CD8-positive, alpha-beta memory T cell (primary cell): ENCODE measurements around the gene SMIM7. TPM values are rescaled to one million over a fixed set of nuclear protein-coding genes. Genes with fewer than 3 reads are reported as not detected.

Source experiments
- CTCF ChIA-PET: fragments of 350-600 bp; sonication (Branson Sonifier 250); formaldehyde crosslinking; loops from one replicate; lab custom pipeline; 2021; ENCODE audit warnings: antibody characterized with exemption; lab: Charles Lee
- POLR2A ChIA-PET: fragments of 350-600 bp; sonication (Branson Sonifier 250); formaldehyde crosslinking; loops from one replicate; lab custom pipeline; 2021; ENCODE audit warnings: antibody characterized with exemption; lab: Charles Lee
- DNase-seq, 5 donors: peaks; one replicate each; pipeline versions ENCODE4 v3.0.0 to v3.0.0-alpha.2; 2020 to 2022; ENCODE audit warnings: mixed read lengths in 1 of 5
- H3K27ac ChIP-seq: one replicate; pipeline ENCODE4 v1.7.0; 2013; ENCODE audit warnings: low read depth, mild to moderate bottlenecking, low read length, moderate library complexity
- H3K27me3 ChIP-seq: 2 replicates; pipeline ENCODE4 v1.7.0; 2013; ENCODE audit warnings: low read length, mild to moderate bottlenecking; ENCODE audit not compliant: insufficient read depth, poor library complexity, severe bottlenecking
- H3K36me3 ChIP-seq: 2 replicates; pipeline ENCODE4 v1.7.0; 2013; ENCODE audit warnings: mild to moderate bottlenecking, low read length, moderate library complexity; ENCODE audit not compliant: insufficient read depth
- H3K4me1 ChIP-seq: 2 replicates; pipeline ENCODE4 v1.7.0; 2013; ENCODE audit warnings: mild to moderate bottlenecking, low read length, moderate library complexity; ENCODE audit not compliant: insufficient read depth
- H3K4me3 ChIP-seq: 2 replicates; pipeline ENCODE4 v1.7.0; 2013; ENCODE audit warnings: mild to moderate bottlenecking, low read length
- H3K9me3 ChIP-seq: 2 replicates; pipeline ENCODE4 v1.7.0; 2013; ENCODE audit warnings: mild to moderate bottlenecking, low read length
- H3K27ac Mint-ChIP-seq, 8 donors: one replicate each; pipeline ENCODE4 v1.8.0; 2020 to 2021; ENCODE audit warnings: mixed read lengths in 8 of 8, mild to moderate bottlenecking in 6 of 8, inconsistent platforms in 3 of 8, moderate library complexity in 3 of 8
- H3K27me3 Mint-ChIP-seq, 2 donors: one replicate each; pipeline ENCODE4 v1.8.0; 2020 to 2021; ENCODE audit warnings: mixed read lengths in 2 of 2, mild to moderate bottlenecking in 1 of 2, moderate library complexity in 1 of 2
- H3K36me3 Mint-ChIP-seq, 3 donors: one replicate each; pipeline ENCODE4 v1.8.0; 2020 to 2021; ENCODE audit warnings: mixed read lengths in 3 of 3, inconsistent platforms in 1 of 3, mild to moderate bottlenecking in 1 of 3
- H3K4me1 Mint-ChIP-seq, 3 donors: one replicate each; pipeline ENCODE4 v1.8.0; 2020 to 2021; ENCODE audit warnings: mixed read lengths in 3 of 3, inconsistent platforms in 1 of 3, mild to moderate bottlenecking in 1 of 3
- H3K4me3 Mint-ChIP-seq, 7 donors: one replicate each; pipeline ENCODE4 v1.8.0; 2020 to 2021; ENCODE audit warnings: mixed read lengths in 7 of 7, mild to moderate bottlenecking in 6 of 7, moderate library complexity in 4 of 7, inconsistent platforms in 2 of 7
- H3K9me3 Mint-ChIP-seq, 5 donors: one replicate each; pipeline ENCODE4 v1.8.0; 2020 to 2022; ENCODE audit warnings: mixed read lengths in 5 of 5, mild to moderate bottlenecking in 3 of 5, moderate library complexity in 2 of 5, inconsistent platforms in 1 of 5
- polyA plus RNA-seq: library from polyadenylated mRNA; unstranded; fragments of 300-500 nt; fragmentation: Illumina TruSeq; gene quantifications from one replicate; pipeline ENCODE4 v1.2.3, GENCODE V29; 2021
- total RNA-seq, 2 experiments: library from RNA; stranded (reverse); gene quantifications; one replicate each; pipeline ENCODE4 v1.2.3, GENCODE V29; 2021

SMIM7 gene
- total and polyA plus RNA-seq, 3 experiments from 2014 or later, result 61.7 to 64.5 (median 64.5) TPM

- no peaks in the 10 kb centered on the region for H3K4me1 ChIP-seq
- no peaks in the 10 kb centered on the region for H3K36me3 Mint-ChIP-seq
- peaks cover 0 to 2% of the 10 kb centered on the region in 2 donors for H3K27me3 Mint-ChIP-seq
- no peaks in the 10 kb centered on the region for H3K27me3 ChIP-seq
- no peaks in the 10 kb centered on the region for H3K9me3 ChIP-seq
- peaks cover 0 to 4% (median 3%) of the 10 kb centered on the region in 3 donors for H3K4me1 Mint-ChIP-seq
- no peak overlapping the region for H3K4me3 ChIP-seq
- no peaks in the 10 kb centered on the region for H3K36me3 ChIP-seq
- ChIA-PET POLR2A (no interaction called here), CTCF (no interaction called here)
- no peak overlapping the region for H3K4me3 Mint-ChIP-seq
- DNase-seq, result no peak
- no peak overlapping the region for H3K27ac ChIP-seq
- H3K27ac Mint-ChIP-seq, result no peak overlapping the region
- no peaks in the 10 kb centered on the region for H3K9me3 Mint-ChIP-seq
Observed at GRCh38 chr19:16668176-16668575, 8.2 kb upstream of the SMIM7 start.

- ChIA-PET POLR2A (interaction anchor here (0.5 to 0.9 kb wide), 2 partner anchors 95 to 1269 kb away, joined by 4 read pairs; no protein-coding TSS in a partner anchor), CTCF (interaction anchor here (0.6 to 1.1 kb wide), 3 partner anchors 24 to 480 kb away, joined by 3 read pairs; no protein-coding TSS in a partner anchor)
- no peaks in the 10 kb centered on the region for H3K9me3 Mint-ChIP-seq
- H3K27ac ChIP-seq, result no peak overlapping the region
- H3K4me1 ChIP-seq, result peaks cover 34% of the 10 kb centered on the region
- H3K36me3 ChIP-seq, result peaks cover 20% of the 10 kb centered on the region
- peaks cover 30 to 48% (median 40%) of the 10 kb centered on the region in 3 donors for H3K4me1 Mint-ChIP-seq
- DNase-seq, result peak in 4 of 5 donors; percentile 1 to 52 (median 6)
- peaks cover 2 to 3% of the 10 kb centered on the region in 2 donors for H3K27me3 Mint-ChIP-seq
- no peaks in the 10 kb centered on the region for H3K27me3 ChIP-seq
- H3K9me3 ChIP-seq, result no peaks in the 10 kb centered on the region
- peak overlapping the region; percentile 43 for H3K4me3 ChIP-seq
- H3K36me3 Mint-ChIP-seq, result peaks cover 0 to 27% (median 8%) of the 10 kb centered on the region in 3 donors
- peak overlapping the region in 6 of 8 donors; percentile 23 to 78 (median 61) for H3K27ac Mint-ChIP-seq
- peak overlapping the region; percentile 74 to 93 (median 82) for H3K4me3 Mint-ChIP-seq
Observed at GRCh38 chr19:16661480-16662034, 1.6 kb upstream of the SMIM7 start.

- H3K4me3 Mint-ChIP-seq, result peak within 1 kb of the TSS; percentile 97 to 100 (median 99)
- H3K27me3 ChIP-seq, result no peaks in the 10 kb centered on the region
- peak within 1 kb of the TSS; percentile 92 for H3K27ac ChIP-seq
- DNase-seq, result peak; percentile 29 to 63 (median 47)
- H3K36me3 ChIP-seq, result peaks cover 24% of the 10 kb centered on the region
- peaks cover 2 to 3% of the 10 kb centered on the region in 2 donors for H3K27me3 Mint-ChIP-seq
- peaks cover 34% of the 10 kb centered on the region for H3K4me1 ChIP-seq
- H3K9me3 Mint-ChIP-seq, result no peaks in the 10 kb centered on the region
- H3K4me1 Mint-ChIP-seq, result peaks cover 33 to 54% (median 45%) of the 10 kb centered on the region in 3 donors
- no peaks in the 10 kb centered on the region for H3K9me3 ChIP-seq
- peaks cover 0 to 33% (median 8%) of the 10 kb centered on the region in 3 donors for H3K36me3 Mint-ChIP-seq
- peak within 1 kb of the TSS; percentile 98 for H3K4me3 ChIP-seq
- ChIA-PET CTCF (interaction anchor here (0.9 to 1.3 kb wide), 3 partner anchors 11 to 148 kb away, joined by 3 to 4 read pairs (median 3); no protein-coding TSS in a partner anchor), POLR2A (interaction anchor here (0.7 to 2.4 kb wide), 4 partner anchors 26 to 95 kb away, joined by 3 to 20 read pairs (median 4); partner anchors contain the start of gene MED26)
- H3K27ac Mint-ChIP-seq, result peak within 1 kb of the TSS; percentile 94 to 99 (median 98)
Observed at GRCh38 chr19:16660763-16661479, 977 bp upstream of the SMIM7 start, which contains the start of gene TMEM38A. Gene TMEM38A (plus strand): TSS chr19:16661139. CDS start chr19:16661218, 79 bp downstream.

GRCh38 chr19:16659464-16659831, 496 bp downstream of the SMIM7 start:
- Histone ChIP-seq H3K27me3 (no peaks in the 10 kb centered on the region), H3K36me3 (peaks cover 34% of the 10 kb centered on the region), H3K4me1 (peaks cover 34% of the 10 kb centered on the region), H3K27ac (peak overlapping the region; percentile 92), H3K9me3 (no peaks in the 10 kb centered on the region), H3K4me3 (peak overlapping the region; percentile 98)
- peaks cover 0 to 46% (median 10%) of the 10 kb centered on the region in 3 donors for H3K36me3 Mint-ChIP-seq
- H3K4me3 Mint-ChIP-seq, result peak overlapping the region; percentile 97 to 100 (median 99)
- H3K4me1 Mint-ChIP-seq, result peaks cover 35 to 66% (median 49%) of the 10 kb centered on the region in 3 donors
- DNase-seq, result no peak
- ChIA-PET POLR2A (interaction anchor here (0.6 to 2.4 kb wide), 4 partner anchors 31 to 117 kb away, joined by 3 to 20 read pairs (median 4); partner anchors contain the start of gene MED26), CTCF (interaction anchor here (1.2 to 1.3 kb wide), 2 partner anchors 31 to 105 kb away, joined by 4 to 8 read pairs; partner anchors contain the start of gene MED26)
- H3K9me3 Mint-ChIP-seq, result no peaks in the 10 kb centered on the region
- H3K27me3 Mint-ChIP-seq, result peaks cover 2 to 3% of the 10 kb centered on the region in 2 donors
- H3K27ac Mint-ChIP-seq, result peak overlapping the region; percentile 94 to 99 (median 98)

GRCh38 chr19:16657384-16657783, 2.6 kb downstream of the SMIM7 start:
- peak overlapping the region in 4 of 7 donors; percentile 0 to 76 (median 22) for H3K4me3 Mint-ChIP-seq

GRCh38 chr19:16655727-16656126, 4.2 kb downstream of the SMIM7 start:
- POLR2A ChIA-PET, result no interaction called here
- H3K36me3 ChIP-seq, result peaks cover 59% of the 10 kb centered on the region
- no peak overlapping the region for H3K4me3 ChIP-seq
- CTCF ChIA-PET, result no interaction called here
- no peaks in the 10 kb centered on the region for H3K27me3 ChIP-seq
- Mint-ChIP-seq H3K27me3 (no peaks in the 10 kb centered on the region), H3K27ac (peak overlapping the region in 1 of 8 donors; percentile 36), H3K4me1 (peaks cover 32 to 59% (median 44%) of the 10 kb centered on the region in 3 donors), H3K9me3 (no peaks in the 10 kb centered on the region), H3K4me3 (peak overlapping the region in 1 of 7 donors; percentile 65), H3K36me3 (peaks cover 15 to 80% (median 23%) of the 10 kb centered on the region in 3 donors)
- H3K27ac ChIP-seq, result no peak overlapping the region
- DNase-seq, result no peak
- H3K9me3 ChIP-seq, result no peaks in the 10 kb centered on the region
- H3K4me1 ChIP-seq, result peaks cover 27% of the 10 kb centered on the region

More at GRCh38 chr19:16657384-16657783, 2.6 kb downstream of the SMIM7 start:
- Mint-ChIP-seq H3K4me1 (peaks cover 36 to 66% (median 47%) of the 10 kb centered on the region in 3 donors), H3K9me3 (no peaks in the 10 kb centered on the region), H3K27me3 (peaks cover 0 to 2% of the 10 kb centered on the region in 2 donors), H3K36me3 (peaks cover 5 to 65% (median 16%) of the 10 kb centered on the region in 3 donors), H3K27ac (peak overlapping the region in 2 of 8 donors; percentile 36 to 41)
- Histone ChIP-seq H3K4me3 (no peak overlapping the region), H3K9me3 (no peaks in the 10 kb centered on the region), H3K36me3 (peaks cover 46% of the 10 kb centered on the region), H3K27ac (no peak overlapping the region), H3K4me1 (peaks cover 34% of the 10 kb centered on the region), H3K27me3 (no peaks in the 10 kb centered on the region)
- DNase-seq, result no peak
- ChIA-PET POLR2A (no interaction called here), CTCF (interaction anchor here (0.7 kb wide), 1 partner anchor 11 kb away, joined by 3 read pairs; no protein-coding TSS in a partner anchor)

- Histone ChIP-seq H3K36me3 (peaks cover 59% of the 10 kb centered on the region), H3K9me3 (no peaks in the 10 kb centered on the region), H3K27ac (no peak overlapping the region), H3K4me1 (peaks cover 27% of the 10 kb centered on the region), H3K27me3 (no peaks in the 10 kb centered on the region), H3K4me3 (no peak overlapping the region)
- Mint-ChIP-seq H3K27ac (peak overlapping the region in 2 of 8 donors; percentile 29 to 57), H3K4me1 (peaks cover 31 to 61% (median 49%) of the 10 kb centered on the region in 3 donors), H3K36me3 (peaks cover 15 to 85% (median 23%) of the 10 kb centered on the region in 3 donors), H3K9me3 (no peaks in the 10 kb centered on the region), H3K4me3 (peak overlapping the region in 1 of 7 donors; percentile 54), H3K27me3 (no peaks in the 10 kb centered on the region)
- ChIA-PET POLR2A (no interaction called here), CTCF (no interaction called here)
- no peak for DNase-seq
Observed at GRCh38 chr19:16654627-16655026, 5.3 kb downstream of the SMIM7 start.
